VCaP (cell line): Measurements from ENCODE around the gene NEXN.

Experiments used
- H3K27ac ChIP-seq: fragments of 450-650 bp; 2 replicates; pipeline ENCODE4 v1.5.1; 2017
- CTCF ChIP-seq: fragments of 450-650 bp; conservative IDR thresholded peaks from 2 replicates; pipeline ENCODE4 v1.5.1; 2017; ENCODE audit warnings: mild to moderate bottlenecking, moderate library complexity

Gene NEXN

GRCh38 chr1:77882411-77882810 is 6.0 kb upstream of the NEXN start:
- no peak for TF ChIP-seq CTCF
- H3K27ac ChIP-seq = no peak overlapping the region

GRCh38 chr1:77888781-77889642 is 588 bp downstream of the NEXN start:
- no peak for TF ChIP-seq CTCF

GRCh38 chr1:77889671-77890070 is 1.2 kb downstream of the NEXN start:
- TF ChIP-seq CTCF = no peak
- no peak overlapping the region for H3K27ac ChIP-seq

More at GRCh38 chr1:77888781-77889642, 588 bp downstream of the NEXN start:
- H3K27ac ChIP-seq = peak overlapping the region; percentile 41; the same call in 1 of the 2 replicates

GRCh38 chr1:77891200-77891599 is 2.8 kb downstream of the NEXN start:
- no peak overlapping the region for H3K27ac ChIP-seq
- no peak for TF ChIP-seq CTCF

- TF ChIP-seq CTCF = no peak
- no peak overlapping the region for H3K27ac ChIP-seq
Measured at GRCh38 chr1:77899647-77900320, 11.4 kb downstream of the NEXN start.

GRCh38 chr1:77900687-77901293 is 12.4 kb downstream of the NEXN start:
- TF ChIP-seq CTCF = peak; percentile 83
- H3K27ac ChIP-seq = no peak overlapping the region

- no peak for TF ChIP-seq CTCF
- no peak overlapping the region for H3K27ac ChIP-seq
Measured at GRCh38 chr1:77905603-77906002, 17.2 kb downstream of the NEXN start.
